Sciatic nerve (tissue), 2 donors: ENCODE data around the gene AGER. TPM values are rescaled to one million over a fixed set of nuclear protein-coding genes. Genes with fewer than 3 reads are reported as not detected.
A peak's percentile ranks its signal among the peaks of the same experiment; 100 is the strongest.
"Not testable (repeated sequence)": the region's sequence is repeated elsewhere in the genome, so short reads cannot be mapped to it uniquely, and the experiment has no call there.

Experiments used
- ATAC-seq: fragments of 200-7000 bp; cut with Tn5 transposase; one replicate; pipeline ENCODE4 v1.9.1; 2020; ENCODE audit warnings: mild to moderate bottlenecking, moderate library complexity
- DNase-seq: peaks from one replicate; pipeline ENCODE4 v3.0.0-alpha.2; 2020; ENCODE audit warnings: low spot score
- intact Hi-C: fragments of 100-400 bp; cut with DNase I; formaldehyde crosslinking; loops from one replicate; pipeline ENCODE4 v1.14.2; 2022
- total RNA-seq: library from RNA; stranded (reverse); fragmentation: NEBNext Ultra II Directional; extraction: Animal tissue kit (Norgen Biotek cat#: 25700); gene quantifications from one replicate; pipeline ENCODE4 v1.2.1, GENCODE V29; 2021
- donor health status: DM: no; HTN: no; CAD: no.
- donor health status: DM: no; HTN: no; CAD: no.

AGER gene
- total RNA-seq, 1 donor from 2014 or later, result 13.6 TPM

DNA sequence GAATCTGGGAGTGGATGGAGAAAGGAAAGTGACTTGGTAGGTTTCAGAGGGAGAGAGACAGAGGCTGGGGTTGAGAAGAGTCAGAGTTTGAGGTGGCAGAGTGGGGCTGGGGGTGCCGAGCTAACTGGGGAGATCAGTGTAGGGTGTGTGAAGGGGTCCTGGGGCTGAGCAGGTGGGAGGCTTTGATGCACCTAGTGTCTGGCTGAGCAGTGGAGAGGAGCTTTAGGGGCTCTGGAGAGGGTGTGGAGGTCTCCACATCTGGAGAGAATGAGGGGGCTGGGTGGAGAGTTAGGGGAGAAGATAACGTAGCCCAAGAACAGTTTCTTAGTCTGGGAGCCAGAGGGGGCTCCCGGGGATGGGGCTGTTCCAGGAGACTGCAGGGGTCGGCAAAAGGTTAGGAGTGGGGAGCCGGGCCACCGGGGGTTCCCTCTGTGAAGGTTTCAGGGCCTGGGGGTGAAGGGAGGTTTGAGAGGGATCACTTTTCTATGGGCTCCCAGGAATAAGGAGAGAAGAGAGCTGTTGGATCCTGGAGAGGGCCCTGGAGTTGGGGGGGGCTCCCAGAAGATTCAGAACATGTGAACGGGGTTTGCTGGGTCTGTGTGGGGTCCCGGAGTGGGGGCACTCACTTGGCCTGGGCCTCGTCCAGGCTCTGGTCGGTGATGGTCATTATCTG lies 5.2 kb upstream of the AGER start:
- intact Hi-C loops, result no loop called here
- no peak for ATAC-seq

DNA sequence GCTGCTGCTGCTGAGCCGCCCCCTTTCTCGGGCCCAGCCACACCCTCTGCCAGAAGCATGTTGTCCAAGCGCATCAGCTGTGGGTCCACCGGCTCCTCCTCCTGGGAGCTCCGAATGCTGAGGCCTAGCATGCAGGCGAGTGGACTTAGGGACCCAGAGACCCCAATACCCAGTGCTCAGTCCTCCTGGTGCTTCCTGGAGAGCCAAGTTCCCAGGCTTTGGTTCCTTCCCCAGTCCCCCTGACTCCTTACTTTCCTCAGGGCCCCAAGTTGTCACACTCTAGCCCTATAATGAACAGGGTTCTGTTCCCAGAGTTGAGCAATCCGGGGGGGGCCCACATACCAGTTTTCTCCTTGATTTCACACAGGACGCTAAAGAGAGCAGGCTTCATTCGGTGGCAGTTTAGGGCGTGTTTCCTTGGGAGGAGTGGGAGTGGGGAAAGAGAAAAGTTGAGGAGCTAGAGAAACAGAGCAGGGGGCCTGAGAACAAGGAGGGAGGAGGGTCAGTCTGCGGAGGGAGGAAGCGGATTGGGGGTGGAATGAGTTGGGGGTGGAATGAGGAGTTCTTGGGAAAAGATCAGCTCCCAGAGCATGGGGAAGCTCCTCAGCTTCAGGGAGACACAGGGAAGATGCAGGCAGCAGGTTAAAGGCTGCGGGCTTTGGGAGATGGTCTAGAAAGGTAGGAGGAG lies 4.5 kb upstream of the AGER start:
- ATAC-seq (no peak), DNase-seq (no peak)
- intact Hi-C loops, result no loop called here

More for the DNA sequence above, 5.2 kb upstream of the AGER start:
- no peak for DNase-seq

DNA sequence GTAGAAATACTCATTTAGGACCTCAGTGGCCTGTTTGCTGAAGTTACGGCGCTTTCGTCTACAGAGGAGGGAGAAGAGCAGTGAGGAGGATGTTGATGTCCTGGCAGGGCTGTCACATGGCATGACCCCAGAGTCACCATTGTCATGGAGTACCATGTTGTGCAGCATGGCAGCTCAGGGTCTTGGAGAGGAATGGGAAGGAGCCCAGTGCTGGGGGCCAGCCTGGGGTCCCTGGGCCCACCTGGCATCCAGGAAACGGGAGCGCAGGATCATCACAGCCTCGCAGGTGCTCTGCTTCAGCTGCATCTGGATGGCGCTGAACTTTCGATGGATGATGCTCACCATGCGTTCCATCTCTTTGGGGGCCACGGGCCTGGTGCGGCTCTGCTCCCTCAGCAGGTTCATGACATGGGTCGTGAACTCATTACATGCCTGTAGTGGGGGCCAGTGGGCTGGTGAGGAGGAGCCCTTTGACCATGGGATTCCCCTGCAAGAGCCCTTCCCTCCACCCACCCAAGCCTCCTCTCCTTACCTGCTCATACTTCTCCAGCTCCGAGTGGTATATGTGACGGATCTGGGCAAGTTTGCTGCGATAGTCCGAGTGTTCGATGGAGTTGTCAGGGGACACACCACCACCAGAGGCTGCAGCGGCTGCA lies 3.8 kb upstream of the AGER start:
- peak; percentile 59 for DNase-seq
- intact Hi-C loops, ATAC-seq: not testable (repeated sequence)

DNA sequence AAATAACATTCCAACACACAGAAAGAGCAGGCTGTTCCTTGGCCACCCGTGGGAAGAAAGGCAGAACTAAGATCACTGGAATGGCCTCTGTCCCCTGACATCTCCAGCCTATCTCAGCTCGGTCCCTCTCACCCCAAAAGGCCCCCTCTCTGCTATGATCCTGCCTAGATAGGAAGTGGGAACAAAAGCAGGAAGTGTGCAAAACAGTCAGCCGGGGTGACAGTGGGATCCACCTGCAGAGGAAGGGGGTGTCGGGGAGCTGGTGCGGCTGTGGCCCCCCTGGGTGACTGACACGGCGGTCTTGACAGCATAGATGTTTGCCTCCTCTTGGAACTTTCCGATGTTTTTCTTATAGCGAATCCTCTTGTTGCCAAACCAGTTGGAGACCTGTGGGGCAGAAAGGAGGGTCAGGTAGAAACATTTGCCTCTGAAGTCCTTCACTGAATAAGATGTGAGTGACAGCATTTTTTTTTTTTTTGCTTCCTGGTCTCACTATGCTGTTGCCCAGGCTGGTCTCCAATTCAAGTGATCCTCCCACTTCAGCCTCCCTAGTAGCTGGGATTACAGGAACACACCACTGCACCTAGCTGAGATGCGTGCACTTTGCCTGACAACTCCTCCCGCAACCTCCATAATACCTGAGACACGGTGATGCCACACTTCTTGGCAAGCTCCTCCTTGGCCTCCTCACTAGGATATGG lies 3.1 kb upstream of the AGER start:
- intact Hi-C loops, result no loop called here
- no peak for ATAC-seq
- no peak for DNase-seq

DNA sequence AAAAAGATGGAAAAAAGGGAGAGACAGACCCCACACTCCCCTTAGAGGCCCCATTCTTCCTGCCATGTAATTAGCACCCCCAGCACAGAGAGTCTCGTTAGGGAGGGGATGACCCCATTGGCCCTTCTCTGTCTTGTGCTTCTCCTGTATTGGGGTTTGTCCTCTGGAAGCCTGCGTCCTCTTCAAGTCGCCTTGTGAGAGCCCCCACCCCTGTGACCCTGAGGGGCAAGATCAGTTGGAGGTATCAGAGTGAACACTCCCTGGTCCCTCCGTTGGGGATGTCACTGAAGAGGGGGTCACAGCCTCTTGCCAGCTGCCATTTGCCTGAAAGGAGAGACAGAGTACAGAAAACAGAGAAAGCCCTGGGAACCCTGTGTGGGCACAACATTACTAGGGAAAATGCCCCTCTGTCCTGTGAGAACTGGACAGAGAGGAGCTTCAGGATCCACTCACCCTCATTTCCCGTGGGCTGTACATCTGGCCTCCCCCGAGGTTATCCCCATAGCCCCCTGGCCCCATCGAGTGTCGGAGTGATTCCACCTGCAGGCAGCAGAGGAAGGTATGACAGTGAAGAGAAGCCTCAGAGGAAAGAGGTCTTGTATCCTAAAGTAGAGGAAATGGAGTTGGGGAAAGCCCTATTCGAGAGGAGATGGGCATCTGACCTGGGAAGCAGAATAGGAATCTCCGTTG lies 2.2 kb upstream of the AGER start:
- ATAC-seq, intact Hi-C loops, DNase-seq: not testable (repeated sequence)

DNA sequence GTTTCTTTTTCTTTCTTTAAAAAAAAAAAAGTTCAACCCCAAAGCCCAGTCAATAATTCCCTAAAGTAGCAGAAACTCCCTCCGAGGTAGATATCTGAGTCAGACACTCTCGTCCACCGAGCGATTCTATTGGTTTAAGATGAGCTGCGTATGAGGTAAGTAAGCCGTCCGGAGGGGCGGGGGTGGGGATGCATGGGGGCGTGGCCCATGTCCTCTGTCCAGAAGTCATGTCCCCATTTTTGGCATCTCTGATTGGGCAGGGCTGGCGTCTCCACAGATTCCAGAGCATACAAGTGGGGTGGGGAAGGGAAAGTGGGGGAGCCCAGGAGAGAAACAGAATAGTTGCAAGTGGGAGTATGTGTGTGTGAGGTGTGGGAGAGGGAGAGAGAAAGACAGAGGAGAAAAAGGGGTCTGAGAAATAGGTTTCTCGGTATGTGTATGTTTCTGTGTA lies 1.7 kb upstream of the AGER start:
- peak; percentile 85 for DNase-seq
- peak; percentile 75 for ATAC-seq
- intact Hi-C loops, result not testable (repeated sequence)

DNA sequence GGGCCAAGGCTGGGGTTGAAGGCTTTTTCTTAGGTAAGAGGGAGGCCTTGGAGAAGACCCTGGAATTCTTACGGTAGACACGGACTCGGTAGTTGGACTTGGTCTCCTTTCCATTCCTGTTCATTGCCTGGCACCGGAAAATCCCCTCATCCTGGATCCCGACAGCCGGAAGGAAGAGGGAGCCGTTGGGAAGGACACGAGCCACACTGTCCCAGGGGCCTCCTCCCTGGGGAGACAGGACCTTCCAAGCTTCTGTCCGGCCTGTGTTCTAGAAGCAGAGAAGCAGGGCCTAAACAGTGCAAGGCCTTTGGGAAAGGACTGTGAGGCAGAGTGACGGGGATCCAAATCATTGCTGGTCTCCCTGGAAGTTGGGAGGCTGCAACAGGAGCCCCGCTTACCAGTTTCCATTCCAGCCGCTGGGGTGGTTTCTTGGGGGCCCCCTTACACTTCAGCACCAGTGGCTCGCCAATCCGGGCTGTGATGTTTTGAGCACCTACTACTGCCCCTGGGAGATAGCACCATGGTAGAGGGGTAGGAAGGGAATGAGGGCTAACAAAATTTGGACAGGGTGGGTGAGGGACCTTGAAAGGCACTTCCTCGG lies 470 bp downstream of the AGER start:
- ATAC-seq (no peak), DNase-seq (no peak)
- intact Hi-C loops, result no loop called here

DNA sequence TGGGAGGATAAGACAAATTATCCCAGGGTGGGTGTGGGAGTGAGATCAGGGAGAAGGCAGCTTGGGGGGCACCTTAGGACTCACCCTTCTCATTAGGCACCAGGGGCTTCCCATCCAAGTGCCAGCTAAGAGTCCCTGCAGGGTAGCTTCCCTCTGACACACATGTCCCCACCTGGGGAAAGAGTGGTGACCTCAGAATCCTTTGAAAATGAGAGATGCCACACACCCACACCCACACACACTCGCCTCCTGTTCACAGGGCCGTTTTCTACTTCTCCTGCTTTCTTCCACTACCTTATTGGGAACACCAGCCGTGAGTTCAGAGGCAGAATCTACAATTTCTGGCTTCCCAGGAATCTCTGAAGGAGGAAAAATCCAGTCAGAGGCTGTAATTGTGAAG lies 1.0 kb downstream of the AGER start:
- DNase-seq (no peak), ATAC-seq (no peak)
- intact Hi-C loops, result no loop called here

DNA sequence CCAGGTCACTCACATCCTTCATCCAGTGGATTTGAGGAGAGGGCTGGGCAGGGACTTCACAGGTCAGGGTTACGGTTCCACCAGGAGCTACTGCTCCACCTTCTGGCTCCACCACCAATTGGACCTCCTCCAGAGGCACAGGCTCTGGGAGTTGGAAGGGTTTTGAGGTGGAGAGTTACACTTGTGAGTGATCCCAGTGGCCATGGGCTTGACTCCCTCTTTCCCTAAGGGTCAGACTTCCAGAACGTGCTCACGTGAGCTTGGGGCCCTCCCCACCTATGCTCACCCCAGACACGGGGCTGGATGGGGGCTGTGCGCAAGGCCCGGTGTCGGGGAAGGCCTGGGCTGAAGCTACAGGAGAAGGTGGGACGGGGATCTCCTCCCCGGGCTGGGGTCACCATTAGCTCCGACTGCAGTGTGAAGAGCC lies 1.5 kb downstream of the AGER start:
- DNase-seq, result no peak
- intact Hi-C loops, result no loop called here
- no peak for ATAC-seq

DNA sequence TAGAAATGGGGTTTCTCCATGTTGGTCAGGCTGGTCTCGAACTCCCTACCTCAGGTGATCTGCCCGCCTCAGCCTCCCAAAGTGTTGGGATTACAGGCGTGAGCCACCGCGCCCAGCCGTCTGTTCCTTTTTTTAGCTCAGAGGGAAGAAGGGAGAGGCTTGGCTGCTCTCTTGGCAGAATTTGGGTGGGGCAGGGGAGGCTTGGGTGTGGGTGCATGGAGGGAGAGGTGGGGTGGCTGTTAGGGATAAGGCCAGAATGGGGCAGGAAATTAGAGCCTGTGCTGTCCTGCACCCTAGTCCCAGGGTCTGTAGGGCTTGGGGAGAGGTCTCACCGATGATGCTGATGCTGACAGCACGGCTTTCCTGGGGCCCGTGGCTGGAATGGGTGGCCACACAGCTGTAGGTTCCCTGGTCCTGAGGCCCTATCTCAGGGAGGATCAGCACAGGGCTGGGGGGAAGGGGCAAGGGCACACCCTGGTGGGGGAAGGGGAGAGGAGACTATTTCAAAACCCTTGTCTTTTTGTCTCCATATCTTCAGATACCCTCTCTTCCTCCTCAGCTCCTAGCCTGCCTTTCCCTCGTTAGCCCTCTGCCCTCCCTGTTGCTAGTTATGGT lies 2.0 kb downstream of the AGER start:
- intact Hi-C loops, result no loop called here
- ATAC-seq, result no peak
- no peak for DNase-seq

DNA sequence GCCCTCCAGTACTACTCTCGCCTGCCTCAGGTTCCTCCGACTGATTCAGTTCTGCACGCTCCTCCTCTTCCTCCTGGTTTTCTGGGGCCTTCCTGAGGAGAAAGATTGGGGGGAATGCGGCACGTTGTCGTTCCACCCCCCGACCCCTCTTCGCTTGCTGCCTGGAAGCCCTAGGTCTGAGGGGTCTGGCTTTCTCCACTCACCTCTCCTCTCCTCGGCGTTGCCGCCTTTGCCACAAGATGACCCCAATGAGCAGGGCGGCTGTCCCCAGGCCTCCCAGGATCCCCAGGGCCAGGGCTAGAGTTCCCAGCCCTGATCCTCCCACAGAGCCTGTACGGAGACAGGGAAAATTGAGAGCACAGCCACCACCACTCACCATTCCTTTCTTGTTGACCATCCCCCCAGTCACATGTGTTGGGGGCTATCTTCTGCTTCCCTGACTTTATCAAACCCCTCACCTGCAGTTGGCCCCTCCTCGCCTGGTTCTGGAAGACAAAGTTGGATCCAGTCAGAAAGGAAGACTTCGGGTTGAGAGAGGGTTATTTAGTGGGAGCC lies 2.8 kb downstream of the AGER start:
- DNase-seq (no peak), ATAC-seq (no peak)
- intact Hi-C loops, result no loop called here

DNA sequence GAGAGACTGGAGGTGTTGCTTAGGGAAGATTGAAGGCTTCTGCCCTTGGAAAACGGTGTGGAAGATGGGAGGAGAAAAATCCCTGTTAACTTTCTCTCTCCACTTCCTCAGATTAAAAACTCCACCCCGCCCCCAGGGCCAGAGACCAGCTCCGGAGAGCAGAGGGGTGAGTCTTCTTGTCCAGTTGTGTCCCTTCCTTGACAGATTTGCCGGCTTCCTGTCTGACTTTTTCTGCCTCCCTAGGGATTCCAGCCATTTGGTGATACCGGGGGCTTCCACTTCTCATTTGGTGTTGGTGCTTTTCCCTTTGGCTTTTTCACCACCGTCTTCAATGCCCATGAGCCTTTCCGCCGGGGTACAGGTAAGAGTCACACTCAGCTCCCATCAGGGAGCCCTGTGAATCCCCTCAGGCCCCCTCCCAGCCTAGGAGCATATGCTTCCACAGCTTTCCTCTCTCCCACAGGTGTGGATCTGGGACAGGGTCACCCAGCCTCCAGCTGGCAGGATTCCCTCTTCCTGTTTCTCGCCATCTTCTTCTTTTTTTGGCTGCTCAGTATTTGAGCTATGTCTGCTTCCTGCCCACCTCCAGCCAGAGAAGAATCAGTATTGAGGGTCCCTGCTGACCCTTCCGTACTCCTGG lies 4.2 kb downstream of the AGER start:
- DNase-seq (no peak), ATAC-seq (no peak)
- intact Hi-C loops, result no loop called here

DNA sequence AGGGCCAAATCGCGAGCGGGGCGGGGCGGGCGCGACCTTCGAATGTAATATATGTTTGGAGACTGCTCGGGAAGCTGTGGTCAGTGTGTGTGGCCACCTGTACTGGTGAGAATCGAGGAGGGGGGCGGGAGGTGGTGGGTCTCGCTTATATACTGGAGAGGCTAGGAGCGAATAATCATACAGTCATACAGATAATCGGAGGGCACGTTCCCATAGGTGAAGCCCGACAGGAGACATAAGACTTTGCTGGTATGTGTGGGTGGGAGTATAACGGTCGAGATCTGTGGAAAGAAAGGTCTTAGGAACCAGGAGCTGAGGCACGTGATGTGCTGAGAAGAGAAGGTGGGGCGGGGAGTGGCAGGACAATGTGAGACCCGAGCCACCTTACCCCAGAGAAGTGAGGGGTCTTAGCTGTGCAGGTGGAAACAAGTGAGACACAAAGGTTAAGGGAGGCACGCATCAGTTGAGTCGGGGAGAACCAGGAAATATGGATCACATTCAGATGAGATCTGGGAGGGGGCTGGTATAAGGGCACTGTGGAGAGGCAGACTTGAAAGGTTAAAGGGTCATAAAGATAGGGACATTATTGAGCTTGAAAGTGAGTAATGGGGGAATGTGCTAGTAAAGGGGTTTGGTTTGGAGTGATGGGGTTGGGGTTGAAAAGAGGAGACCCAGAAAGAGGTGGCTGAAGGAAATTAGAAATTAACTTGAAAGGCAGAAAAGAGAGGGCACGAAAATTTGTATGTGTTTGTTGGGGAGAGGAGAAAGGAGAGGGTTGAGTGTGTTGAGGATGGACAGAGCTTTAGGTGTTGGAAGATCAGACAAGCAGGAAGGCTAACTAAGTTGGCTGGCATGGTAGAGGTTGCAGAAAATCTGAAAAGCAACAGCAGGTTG lies 5.3 kb downstream of the AGER start:
- no peak for DNase-seq
- no peak for ATAC-seq
- intact Hi-C loops, result no loop called here

DNA sequence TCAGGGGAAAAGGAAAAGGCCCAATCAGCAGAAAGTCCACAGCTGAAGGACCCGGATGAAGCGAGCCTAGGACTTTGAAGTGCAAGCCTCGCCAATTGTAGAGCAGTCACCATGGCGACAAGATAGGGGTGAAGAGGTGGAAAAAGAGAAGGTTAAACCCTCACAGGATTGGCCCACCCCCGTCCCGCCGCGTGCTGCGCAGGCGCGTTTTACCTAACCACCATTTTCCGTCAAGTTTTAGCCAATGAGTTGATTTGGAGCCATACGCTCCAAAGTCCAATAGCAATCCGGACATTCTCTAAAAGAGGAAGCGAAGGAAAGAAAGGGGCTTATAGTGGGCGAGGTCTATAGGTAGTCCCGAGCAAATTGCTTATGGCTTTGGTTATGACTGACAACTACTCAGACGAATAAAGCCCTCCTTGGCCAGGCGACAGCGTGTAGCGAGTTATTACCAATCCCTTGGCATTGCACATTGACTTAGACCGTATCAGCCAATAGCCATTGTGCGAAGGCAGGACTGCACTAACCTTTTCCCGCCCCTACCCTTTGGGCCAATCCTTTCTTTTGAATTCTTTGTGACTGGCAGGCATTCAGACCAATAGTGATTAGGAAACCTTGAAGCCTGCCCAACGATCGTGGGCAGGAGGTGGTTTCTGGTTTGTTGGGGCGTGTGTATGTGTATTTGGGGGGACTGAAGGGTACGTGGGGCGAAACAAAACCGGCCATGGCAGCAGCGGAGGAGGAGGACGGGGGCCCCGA lies 6.1 kb downstream of the AGER start, which contains the start of gene RNF5:
TSS of gene RNF5 (plus strand) at position 618 of the 759 bp plus-strand sequence. CDS start at position 725, 107 bp downstream.
- DNase-seq, result peak; percentile 97
- intact Hi-C loops, result no loop called here
- ATAC-seq, result peak; percentile 90

DNA sequence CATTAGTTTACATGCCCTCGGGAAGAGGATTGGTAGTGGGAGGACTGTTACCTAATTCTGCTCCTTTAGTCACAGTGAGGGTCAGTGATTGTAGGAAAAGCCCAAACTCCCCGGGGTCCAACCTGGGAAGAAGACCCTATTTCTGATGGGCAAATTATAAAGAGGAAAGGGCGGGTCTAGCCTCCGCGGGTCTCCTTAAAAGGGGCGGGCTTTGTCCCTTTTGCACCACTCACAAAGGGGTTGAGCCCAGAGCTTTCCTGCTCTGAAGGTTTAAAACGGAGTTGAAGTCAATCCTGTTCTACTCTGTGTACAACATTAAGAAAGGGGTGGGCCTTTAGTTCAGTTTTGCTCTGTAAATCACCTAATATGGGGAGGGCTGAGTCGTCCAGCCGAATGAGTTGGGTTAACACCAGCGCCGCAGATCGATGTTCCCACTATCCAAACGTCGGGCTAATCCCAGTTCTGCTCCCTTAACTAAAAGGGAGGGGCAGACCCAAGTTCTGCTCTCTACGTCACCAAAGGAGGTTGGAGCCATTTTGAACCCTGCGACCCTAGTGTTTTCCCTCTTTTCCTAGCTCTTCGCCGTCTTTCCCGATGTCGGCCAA lies 6.8 kb downstream of the AGER start:
- DNase-seq, result no peak
- intact Hi-C loops, result no loop called here

More for the DNA sequence above, 6.8 kb downstream of the AGER start:
- peak; percentile 33 for ATAC-seq
